SJCRH30 (cell line): Measurements from ENCODE around the gene PREX1. TPM values are rescaled to one million over a fixed set of nuclear protein-coding genes. Genes with fewer than 3 reads are reported as not detected.

ENCODE experiments used
- DNase-seq, 2 experiments: peaks; one replicate each; pipeline ENCODE4 v3.0.0-alpha.2; 2015 to 2020
- H3K27ac ChIP-seq: fragments of 250-450 bp; sonication (Bioruptor Pico); 2 replicates; pipeline ENCODE4 v1.5.1; 2020; ENCODE audit warnings: mild to moderate bottlenecking, moderate library complexity
- H3K27me3 ChIP-seq: fragments of 250-450 bp; sonication (Bioruptor Pico); 2 replicates; pipeline ENCODE4 v1.5.1; 2020; ENCODE audit warnings: mild to moderate bottlenecking, moderate library complexity
- H3K36me3 ChIP-seq: fragments of 250-450 bp; sonication (Bioruptor Pico); 2 replicates; pipeline ENCODE4 v1.5.1; 2020; ENCODE audit warnings: mild to moderate bottlenecking, moderate library complexity
- H3K4me1 ChIP-seq: fragments of 250-450 bp; sonication (Bioruptor Pico); 2 replicates; pipeline ENCODE4 v1.5.1; 2020; ENCODE audit warnings: mild to moderate bottlenecking, moderate library complexity
- H3K4me3 ChIP-seq: fragments of 250-450 bp; sonication (Bioruptor Pico); 2 replicates; pipeline ENCODE4 v1.5.1; 2020; ENCODE audit warnings: mild to moderate bottlenecking, moderate library complexity
- H3K9me3 ChIP-seq: fragments of 250-450 bp; sonication (Bioruptor Pico); replicated peaks from 2 replicates; pipeline ENCODE4 v1.5.1; 2020; ENCODE audit warnings: mild to moderate bottlenecking, moderate library complexity
- total RNA-seq: library from RNA; depleted of rRNA; stranded (reverse); fragments of >200 nt; shearing (Covaris generic); gene quantifications from 2 replicates; pipeline ENCODE4 v1.2.3, GENCODE V29; 2014

PREX1 gene
- total RNA-seq, 1 experiment from 2014 or later, result 88.9 TPM

GRCh38 chr20:48676795-48677460 lies 150.9 kb downstream of the PREX1 start:
- H3K27me3 ChIP-seq, result no peaks in the 10 kb centered on the region
- no peak for DNase-seq
- peaks cover 15% of the 10 kb centered on the region for H3K4me1 ChIP-seq
- H3K4me3 ChIP-seq, result no peak overlapping the region
- H3K36me3 ChIP-seq, result peaks cover 41% of the 10 kb centered on the region
- no peaks in the 10 kb centered on the region for H3K9me3 ChIP-seq
- H3K27ac ChIP-seq, result no peak overlapping the region

- no peak for DNase-seq
- peaks cover 44% of the 10 kb centered on the region for H3K36me3 ChIP-seq
- H3K4me3 ChIP-seq, result no peak overlapping the region
- peaks cover 7% of the 10 kb centered on the region for H3K4me1 ChIP-seq
- no peaks in the 10 kb centered on the region for H3K27me3 ChIP-seq
- no peak overlapping the region for H3K27ac ChIP-seq
- no peaks in the 10 kb centered on the region for H3K9me3 ChIP-seq
Observed at GRCh38 chr20:48676125-48676524, 151.7 kb downstream of the PREX1 start.

- Histone ChIP-seq H3K27me3 (no peaks in the 10 kb centered on the region), H3K4me3 (no peak overlapping the region), H3K27ac (no peak overlapping the region), H3K9me3 (no peaks in the 10 kb centered on the region), H3K4me1 (peaks cover under 1% of the 10 kb centered on the region), H3K36me3 (peaks cover 41% of the 10 kb centered on the region)
- DNase-seq, result no peak
Observed at GRCh38 chr20:48674461-48674860, 153.3 kb downstream of the PREX1 start.

GRCh38 chr20:48673507-48673906 lies 154.3 kb downstream of the PREX1 start:
- Histone ChIP-seq H3K4me1 (peaks cover 10% of the 10 kb centered on the region), H3K4me3 (no peak overlapping the region), H3K36me3 (peaks cover 32% of the 10 kb centered on the region), H3K27ac (no peak overlapping the region), H3K9me3 (no peaks in the 10 kb centered on the region), H3K27me3 (no peaks in the 10 kb centered on the region)
- DNase-seq, result no peak

GRCh38 chr20:48672324-48672723 lies 155.5 kb downstream of the PREX1 start:
- Histone ChIP-seq H3K4me3 (no peak overlapping the region), H3K36me3 (peaks cover 31% of the 10 kb centered on the region), H3K27me3 (no peaks in the 10 kb centered on the region), H3K4me1 (peaks cover 21% of the 10 kb centered on the region), H3K27ac (no peak overlapping the region), H3K9me3 (no peaks in the 10 kb centered on the region)
- DNase-seq, result no peak

GRCh38 chr20:48671141-48671540 lies 156.7 kb downstream of the PREX1 start:
- no peak overlapping the region for H3K4me3 ChIP-seq
- H3K9me3 ChIP-seq, result no peaks in the 10 kb centered on the region
- H3K27me3 ChIP-seq, result no peaks in the 10 kb centered on the region
- H3K27ac ChIP-seq, result no peak overlapping the region
- H3K4me1 ChIP-seq, result peaks cover 21% of the 10 kb centered on the region
- DNase-seq, result no peak
- peaks cover 27% of the 10 kb centered on the region for H3K36me3 ChIP-seq

- Histone ChIP-seq H3K4me1 (peaks cover 21% of the 10 kb centered on the region), H3K36me3 (peaks cover 24% of the 10 kb centered on the region), H3K27me3 (no peaks in the 10 kb centered on the region), H3K27ac (no peak overlapping the region), H3K4me3 (no peak overlapping the region), H3K9me3 (0 out of 2 replicates have a peak, but pooled peaks cover 3% of the 10 kb centered on the region)
- DNase-seq, result no peak
Observed at GRCh38 chr20:48669946-48670605, 157.7 kb downstream of the PREX1 start.

GRCh38 chr20:48668451-48668946 lies 159.3 kb downstream of the PREX1 start:
- DNase-seq, result peak; percentile 96 to 97
- H3K4me1 ChIP-seq, result peaks cover 25% of the 10 kb centered on the region
- H3K4me3 ChIP-seq, result no peak overlapping the region
- H3K27ac ChIP-seq, result peak overlapping the region; percentile 47
- H3K27me3 ChIP-seq, result no peaks in the 10 kb centered on the region
- 0 out of 2 replicates have a peak, but pooled peaks cover 3% of the 10 kb centered on the region for H3K9me3 ChIP-seq
- peaks cover 13% of the 10 kb centered on the region; the same call in 1 of the 2 replicates for H3K36me3 ChIP-seq

- Histone ChIP-seq H3K4me1 (peaks cover 29% of the 10 kb centered on the region), H3K4me3 (no peak overlapping the region), H3K27me3 (no peaks in the 10 kb centered on the region), H3K27ac (peak overlapping the region; percentile 47), H3K9me3 (0 out of 2 replicates have a peak, but pooled peaks cover 3% of the 10 kb centered on the region), H3K36me3 (peaks cover 15% of the 10 kb centered on the region; the same call in 1 of the 2 replicates)
- DNase-seq, result peak; percentile 49 to 61
Observed at GRCh38 chr20:48667889-48668413, 159.8 kb downstream of the PREX1 start.

GRCh38 chr20:48667481-48667880 lies 160.3 kb downstream of the PREX1 start:
- Histone ChIP-seq H3K4me3 (no peak overlapping the region), H3K27me3 (no peaks in the 10 kb centered on the region), H3K4me1 (peaks cover 31% of the 10 kb centered on the region), H3K27ac (no peak overlapping the region), H3K36me3 (peaks cover 15% of the 10 kb centered on the region; the same call in 1 of the 2 replicates), H3K9me3 (0 out of 2 replicates have a peak, but pooled peaks cover 3% of the 10 kb centered on the region)
- DNase-seq, result no peak

GRCh38 chr20:48665785-48666184 lies 162.0 kb downstream of the PREX1 start:
- Histone ChIP-seq H3K27ac (no peak overlapping the region), H3K36me3 (peaks cover 12% of the 10 kb centered on the region; the same call in 1 of the 2 replicates)
- DNase-seq, result no peak

GRCh38 chr20:48662711-48663110 lies 165.1 kb downstream of the PREX1 start:
- DNase-seq, result peak in 1 of 2 experiments; percentile 29
- Histone ChIP-seq H3K4me1 (peaks cover 13% of the 10 kb centered on the region), H3K27me3 (no peaks in the 10 kb centered on the region), H3K36me3 (peaks cover 25% of the 10 kb centered on the region), H3K9me3 (peaks cover 9% of the 10 kb centered on the region; the same call in 1 of the 2 replicates), H3K4me3 (no peak overlapping the region), H3K27ac (no peak overlapping the region)

More at GRCh38 chr20:48665785-48666184, 162.0 kb downstream of the PREX1 start:
- no peaks in the 10 kb centered on the region for H3K27me3 ChIP-seq
- H3K9me3 ChIP-seq, result 0 out of 2 replicates have a peak, but pooled peaks cover 3% of the 10 kb centered on the region
- H3K4me3 ChIP-seq, result no peak overlapping the region
- H3K4me1 ChIP-seq, result peaks cover 31% of the 10 kb centered on the region

GRCh38 chr20:48661575-48662455 lies 166.0 kb downstream of the PREX1 start:
- Histone ChIP-seq H3K27me3 (no peaks in the 10 kb centered on the region), H3K36me3 (peaks cover 22% of the 10 kb centered on the region), H3K27ac (no peak overlapping the region), H3K4me1 (peaks cover 10% of the 10 kb centered on the region; the same call in 1 of the 2 replicates), H3K9me3 (peaks cover 9% of the 10 kb centered on the region; the same call in 1 of the 2 replicates), H3K4me3 (no peak overlapping the region)
- peak; percentile 39 to 60 for DNase-seq

GRCh38 chr20:48660788-48661187 lies 167.0 kb downstream of the PREX1 start:
- Histone ChIP-seq H3K27me3 (no peaks in the 10 kb centered on the region), H3K36me3 (peaks cover 19% of the 10 kb centered on the region), H3K27ac (no peak overlapping the region), H3K4me1 (peaks cover 10% of the 10 kb centered on the region; the same call in 1 of the 2 replicates), H3K9me3 (peaks cover 9% of the 10 kb centered on the region; the same call in 1 of the 2 replicates), H3K4me3 (no peak overlapping the region)
- no peak for DNase-seq
